Suprapubic skin (tissue), 4 donors: Measurements from ENCODE around the gene LATS2.

Experiments
- POLR2A ChIP-seq, 2 donors: fragments of 450-650 bp; IDR thresholded peaks; one replicate each; pipeline ENCODE4 v1.6.1; 2017; ENCODE audit warnings: antibody characterized with exemption in 2 of 2, mild to moderate bottlenecking in 2 of 2, moderate library complexity in 2 of 2
- POLR2AphosphoS5 ChIP-seq, 3 donors: sonication (generic); formaldehyde crosslinking; IDR thresholded peaks; one replicate each; pipeline ENCODE4 v1.6.1; 2017; ENCODE audit warnings: antibody characterized with exemption in 3 of 3
- TF ChIP-seq, protein P1 (sequence below), 2 donors: fragments of 200-600 bp in 1 of 2; fragments of 450-650 bp in 1 of 2; sonication (generic) in 1 of 2; IDR thresholded peaks; one replicate each; pipeline ENCODE4 v1.5.1; 2016 to 2019; ENCODE audit warnings: antibody characterized with exemption in 2 of 2, mild to moderate bottlenecking in 1 of 2, moderate library complexity in 1 of 2

DNA sequence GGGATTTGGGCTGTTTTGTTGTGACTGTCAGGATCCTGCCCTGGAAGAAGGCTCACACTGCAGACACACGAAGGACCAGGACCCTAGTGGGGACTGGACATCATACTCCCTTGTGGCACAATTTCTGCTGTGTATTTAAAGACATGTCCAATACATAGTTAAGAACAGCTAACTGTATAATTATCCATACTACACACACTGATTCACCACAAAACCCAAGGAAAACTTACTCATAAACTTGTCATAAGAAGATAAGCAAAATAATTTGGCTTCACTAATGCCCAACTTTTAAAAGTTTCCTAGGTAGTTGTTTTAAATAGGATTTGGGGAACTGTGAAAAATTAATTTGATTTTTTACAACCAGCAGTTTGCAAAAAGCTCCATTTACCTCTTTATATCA is 46.1 kb downstream of the LATS2 start:
- TF ChIP-seq, protein P1, sequence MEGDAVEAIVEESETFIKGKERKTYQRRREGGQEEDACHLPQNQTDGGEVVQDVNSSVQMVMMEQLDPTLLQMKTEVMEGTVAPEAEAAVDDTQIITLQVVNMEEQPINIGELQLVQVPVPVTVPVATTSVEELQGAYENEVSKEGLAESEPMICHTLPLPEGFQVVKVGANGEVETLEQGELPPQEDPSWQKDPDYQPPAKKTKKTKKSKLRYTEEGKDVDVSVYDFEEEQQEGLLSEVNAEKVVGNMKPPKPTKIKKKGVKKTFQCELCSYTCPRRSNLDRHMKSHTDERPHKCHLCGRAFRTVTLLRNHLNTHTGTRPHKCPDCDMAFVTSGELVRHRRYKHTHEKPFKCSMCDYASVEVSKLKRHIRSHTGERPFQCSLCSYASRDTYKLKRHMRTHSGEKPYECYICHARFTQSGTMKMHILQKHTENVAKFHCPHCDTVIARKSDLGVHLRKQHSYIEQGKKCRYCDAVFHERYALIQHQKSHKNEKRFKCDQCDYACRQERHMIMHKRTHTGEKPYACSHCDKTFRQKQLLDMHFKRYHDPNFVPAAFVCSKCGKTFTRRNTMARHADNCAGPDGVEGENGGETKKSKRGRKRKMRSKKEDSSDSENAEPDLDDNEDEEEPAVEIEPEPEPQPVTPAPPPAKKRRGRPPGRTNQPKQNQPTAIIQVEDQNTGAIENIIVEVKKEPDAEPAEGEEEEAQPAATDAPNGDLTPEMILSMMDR (IDR thresholded peaks at IDR 0.05) = no peak
- no peak for TF ChIP-seq POLR2A (IDR thresholded peaks at IDR 0.05)
- TF ChIP-seq POLR2AphosphoS5 (IDR thresholded peaks at IDR 0.05) = no peak
